HG03103 (cell line): ENCODE measurements around the gene IGF1R.
A peak's percentile ranks its signal among the peaks of the same experiment; 100 is the strongest.

Experiments
- ATAC-seq: cut with Tn5 transposase; IDR thresholded peaks from one replicate; pipeline ENCODE4 v1.9.1; 2021; ENCODE audit warnings: low read depth; ENCODE audit not compliant: unreplicated experiment

Gene IGF1R

DNA sequence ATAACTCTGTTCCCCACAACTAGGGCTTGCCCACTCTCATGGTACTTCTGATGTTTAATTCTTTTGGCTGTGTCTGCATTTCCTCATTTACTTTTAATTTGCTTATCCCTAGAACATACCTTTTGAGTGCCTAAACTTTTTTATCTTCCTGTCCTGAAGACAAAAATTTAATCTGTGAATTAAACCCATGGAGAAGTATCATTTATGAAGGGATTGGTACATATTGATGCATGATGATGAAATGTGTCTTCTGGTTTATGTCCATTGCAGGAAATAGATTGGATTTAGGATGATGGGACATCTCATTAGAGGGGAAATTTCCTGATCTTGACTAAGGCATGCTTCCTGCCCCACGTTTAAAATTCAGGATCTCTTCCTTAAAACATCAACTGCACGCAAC lies 249.8 kb downstream of the IGF1R start:
- ATAC-seq = no peak

DNA sequence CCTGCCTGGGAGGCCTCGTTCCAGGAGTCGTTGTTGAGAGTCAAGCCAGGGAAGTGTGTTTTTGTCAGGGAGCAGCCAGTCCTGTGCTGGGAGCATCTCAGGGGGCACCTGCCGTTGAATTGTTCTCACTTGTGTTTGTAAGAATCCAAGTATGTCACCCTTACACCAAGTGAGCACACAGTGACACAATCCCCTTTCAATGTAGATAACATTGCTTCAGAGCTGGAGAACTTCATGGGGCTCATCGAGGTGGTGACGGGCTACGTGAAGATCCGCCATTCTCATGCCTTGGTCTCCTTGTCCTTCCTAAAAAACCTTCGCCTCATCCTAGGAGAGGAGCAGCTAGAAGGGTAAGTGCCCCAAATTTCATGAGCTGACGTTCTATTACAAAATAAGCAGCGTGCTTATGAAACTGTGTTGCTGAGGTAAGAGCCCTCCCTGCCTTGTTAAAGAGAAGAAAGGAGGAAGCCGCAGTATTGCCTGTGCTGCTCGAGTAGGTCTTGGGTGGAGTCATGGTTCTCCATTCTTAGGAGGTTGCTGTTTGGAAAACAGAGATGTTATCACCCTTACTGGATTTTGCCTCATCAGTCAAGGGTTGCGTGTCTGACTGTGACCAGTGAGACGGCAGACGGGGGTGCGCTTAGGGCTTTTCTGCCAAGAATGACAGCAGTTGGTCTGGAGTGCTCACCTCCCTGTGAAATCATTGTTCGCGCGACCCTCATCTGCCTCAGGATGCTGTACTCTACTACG lies 251.1 kb downstream of the IGF1R start:
- ATAC-seq = no peak

DNA sequence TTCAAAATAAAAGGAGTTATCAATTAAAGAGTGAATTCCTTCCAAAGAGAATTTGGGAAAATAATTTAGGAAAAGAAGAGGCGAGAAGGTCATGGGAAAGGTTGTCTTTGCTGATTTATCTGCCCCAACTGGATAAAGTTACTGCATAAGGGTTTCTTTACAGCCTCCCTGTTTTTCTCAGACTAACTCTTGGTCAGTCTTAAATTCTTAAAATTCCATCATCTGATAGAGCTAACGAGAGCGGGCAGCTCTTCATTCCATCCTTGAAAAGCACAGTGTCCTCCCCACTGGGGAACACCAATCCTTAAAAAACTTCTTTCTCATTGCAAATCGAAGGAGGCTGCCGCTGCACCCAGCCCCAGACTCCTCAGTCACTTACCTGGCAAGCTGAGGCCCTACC lies 252.0 kb downstream of the IGF1R start:
- ATAC-seq = no peak

DNA sequence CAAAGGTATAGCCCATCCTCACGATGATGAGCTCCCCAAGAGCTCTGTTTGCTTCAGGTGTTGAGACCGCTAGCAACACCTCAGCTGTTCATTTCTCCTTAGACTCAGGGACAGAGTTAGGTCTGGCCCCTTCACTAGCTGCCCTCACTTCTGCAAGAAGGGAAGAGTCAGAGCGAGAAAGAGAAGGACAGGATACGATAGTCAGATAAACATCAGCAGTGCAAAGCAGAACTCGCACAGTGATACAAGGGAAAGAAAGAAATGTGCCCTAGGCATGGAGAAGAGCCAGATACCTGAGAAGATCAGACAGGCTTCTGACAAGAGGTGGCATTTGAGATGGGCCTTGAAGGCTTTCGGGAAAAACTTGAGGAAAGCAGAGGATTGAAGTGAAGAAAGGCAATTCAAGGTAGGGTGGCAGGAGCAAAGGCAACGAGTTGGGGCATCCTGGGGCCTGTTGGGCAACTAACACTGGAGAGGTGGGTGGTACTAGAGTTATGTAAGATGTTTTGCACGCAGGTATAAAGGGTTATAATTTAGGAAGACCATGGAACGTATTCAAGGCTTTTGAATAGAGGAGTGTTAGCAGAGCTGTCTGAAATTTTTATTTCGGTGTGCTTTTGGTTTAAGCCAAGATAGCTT lies 253.2 kb downstream of the IGF1R start:
- ATAC-seq = no peak

DNA sequence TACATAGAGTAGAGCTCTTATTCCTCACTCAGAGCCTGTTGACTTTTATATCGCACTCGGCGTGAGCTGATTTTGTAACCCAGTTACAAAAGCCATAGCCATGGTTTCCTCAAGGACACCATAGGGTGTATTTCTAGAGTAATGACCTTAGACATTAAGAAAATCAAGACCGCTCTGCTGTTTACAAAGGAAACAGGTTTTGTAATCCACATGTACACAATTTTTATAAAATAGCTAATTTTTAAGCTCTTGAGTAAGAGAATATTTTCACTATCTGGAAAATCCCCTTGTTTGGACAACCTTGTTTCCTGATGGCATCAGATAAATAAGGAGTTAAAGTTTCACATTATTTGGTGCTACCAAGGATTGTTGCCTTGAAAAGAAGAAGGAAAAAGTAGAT lies 254.6 kb downstream of the IGF1R start:
- ATAC-seq = no peak

DNA sequence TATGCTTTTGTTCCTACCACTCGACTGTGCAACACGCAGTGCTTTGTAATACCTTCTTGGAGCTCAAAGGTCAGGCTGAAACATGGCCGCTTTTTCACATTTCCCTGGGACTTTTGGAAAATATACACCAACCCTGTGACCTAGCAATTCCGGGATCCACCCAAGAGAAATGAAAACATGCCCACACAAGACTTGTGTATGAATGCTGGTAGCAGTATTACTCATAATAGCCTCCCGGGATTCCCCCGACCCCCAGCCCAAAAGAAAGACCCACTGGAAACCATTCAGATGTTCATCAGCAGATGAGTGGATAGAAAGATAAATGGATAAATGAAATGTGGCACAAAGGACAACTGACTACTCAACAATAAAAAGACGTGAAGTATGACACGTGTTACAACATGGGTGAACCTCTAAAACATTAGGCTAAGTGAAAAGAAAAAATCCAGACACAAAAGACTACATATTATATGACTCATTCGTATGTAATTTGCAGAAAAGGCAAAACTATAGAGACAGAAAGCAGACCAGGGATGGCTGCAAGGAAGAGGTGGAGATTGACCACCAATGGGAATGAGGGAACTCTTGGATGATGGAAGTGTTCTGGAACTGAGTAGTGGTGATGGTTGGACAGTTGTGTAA lies 255.2 kb downstream of the IGF1R start:
- no peak for ATAC-seq

DNA sequence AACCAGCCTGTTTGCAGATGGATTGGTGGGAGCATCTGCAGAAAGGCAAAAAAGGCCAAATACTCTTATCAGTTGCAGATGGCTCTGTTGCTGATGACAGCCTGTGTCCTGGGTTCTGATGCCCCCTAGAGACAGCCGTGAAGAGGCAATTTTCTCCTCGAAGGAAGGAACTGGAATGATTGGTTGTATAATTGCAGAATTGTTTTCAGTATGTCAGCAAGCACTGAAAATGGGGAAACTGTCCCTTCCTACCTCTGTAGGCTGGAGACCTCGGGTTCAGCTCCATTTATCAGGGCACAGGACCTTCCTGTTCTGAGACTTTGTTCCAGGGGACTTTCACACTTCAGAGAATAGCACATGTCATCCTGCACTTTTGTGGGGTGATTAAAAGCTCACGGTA lies 256.2 kb downstream of the IGF1R start:
- ATAC-seq = peak; percentile 51

DNA sequence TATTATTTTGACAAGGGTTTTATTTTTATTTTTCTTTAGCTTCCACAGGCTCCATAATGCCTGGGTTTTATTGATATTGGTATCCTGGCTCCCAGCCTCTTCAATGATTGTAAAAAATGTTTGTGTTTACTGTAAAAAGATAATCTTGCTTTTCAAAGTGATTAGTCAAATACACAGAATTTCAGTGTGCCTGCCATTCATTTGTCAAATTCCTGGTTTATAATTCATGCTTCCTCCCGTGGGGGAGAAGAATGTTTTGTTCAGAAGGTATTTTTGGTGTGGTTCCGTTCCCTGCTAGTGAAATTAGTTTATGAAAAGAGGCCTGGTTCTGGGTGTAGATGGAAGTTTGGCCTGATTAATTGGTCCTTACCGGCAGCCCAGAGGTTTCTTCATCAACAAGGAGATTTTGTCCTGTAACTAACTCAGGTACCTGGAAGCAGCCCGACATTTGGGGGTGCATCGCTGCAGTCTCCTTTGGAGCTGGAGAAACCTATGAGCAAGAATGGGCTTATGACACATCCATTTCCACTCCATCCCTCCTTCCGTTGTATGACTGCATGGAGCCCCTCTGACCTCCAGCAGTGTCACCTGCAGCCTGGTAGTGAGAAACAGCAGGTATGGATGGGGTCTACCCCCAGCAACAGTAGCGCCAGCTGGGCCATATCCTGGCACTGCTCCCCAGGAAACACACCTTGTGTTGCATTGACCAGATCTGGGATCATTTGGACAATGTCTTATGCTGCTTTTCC lies 257.8 kb downstream of the IGF1R start:
- no peak for ATAC-seq

DNA sequence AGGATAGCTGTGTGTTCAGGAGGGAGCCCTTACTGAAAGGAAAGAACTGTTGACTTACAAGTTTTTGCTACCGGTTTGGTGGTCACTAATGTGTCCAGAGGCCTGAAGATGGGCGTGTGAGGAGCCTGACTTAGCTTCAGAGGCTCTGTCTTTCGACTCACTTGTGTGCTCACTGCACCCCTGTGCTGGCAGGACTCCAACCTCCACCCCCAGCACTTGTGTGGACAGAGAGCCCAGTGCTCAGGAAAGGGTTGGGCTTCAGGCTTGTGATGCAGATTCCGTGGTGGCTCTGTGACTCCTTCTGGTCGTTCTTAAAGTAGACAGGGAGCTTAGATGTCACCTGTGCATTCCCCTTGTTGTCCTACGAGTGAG lies 258.4 kb downstream of the IGF1R start:
- ATAC-seq = no peak

DNA sequence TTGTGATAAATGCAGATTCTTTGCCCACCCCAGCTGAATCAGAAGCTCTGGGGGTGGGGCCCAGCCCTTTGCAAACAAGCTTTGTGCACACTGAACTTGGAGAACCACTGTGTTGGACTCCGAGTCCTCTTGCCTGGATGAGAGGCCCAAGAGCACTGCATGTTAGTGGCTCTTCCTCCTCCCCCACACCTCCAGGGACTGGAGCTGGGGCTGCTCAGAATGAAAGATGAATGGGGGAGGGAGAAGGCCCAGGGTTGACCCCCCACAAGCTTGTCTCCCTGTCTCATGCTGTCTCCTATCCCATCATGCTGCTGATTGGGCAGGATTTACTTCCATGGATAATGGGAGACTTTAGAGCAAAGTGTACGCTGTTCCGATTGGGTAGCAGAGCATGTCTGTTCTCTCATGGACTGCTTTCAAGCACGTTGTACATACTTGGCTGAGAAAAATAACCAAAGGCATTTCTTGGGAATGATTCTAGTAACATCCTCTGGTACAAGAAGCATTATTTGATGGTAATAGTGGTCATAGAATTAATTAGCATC lies 259.7 kb downstream of the IGF1R start:
- no peak for ATAC-seq

DNA sequence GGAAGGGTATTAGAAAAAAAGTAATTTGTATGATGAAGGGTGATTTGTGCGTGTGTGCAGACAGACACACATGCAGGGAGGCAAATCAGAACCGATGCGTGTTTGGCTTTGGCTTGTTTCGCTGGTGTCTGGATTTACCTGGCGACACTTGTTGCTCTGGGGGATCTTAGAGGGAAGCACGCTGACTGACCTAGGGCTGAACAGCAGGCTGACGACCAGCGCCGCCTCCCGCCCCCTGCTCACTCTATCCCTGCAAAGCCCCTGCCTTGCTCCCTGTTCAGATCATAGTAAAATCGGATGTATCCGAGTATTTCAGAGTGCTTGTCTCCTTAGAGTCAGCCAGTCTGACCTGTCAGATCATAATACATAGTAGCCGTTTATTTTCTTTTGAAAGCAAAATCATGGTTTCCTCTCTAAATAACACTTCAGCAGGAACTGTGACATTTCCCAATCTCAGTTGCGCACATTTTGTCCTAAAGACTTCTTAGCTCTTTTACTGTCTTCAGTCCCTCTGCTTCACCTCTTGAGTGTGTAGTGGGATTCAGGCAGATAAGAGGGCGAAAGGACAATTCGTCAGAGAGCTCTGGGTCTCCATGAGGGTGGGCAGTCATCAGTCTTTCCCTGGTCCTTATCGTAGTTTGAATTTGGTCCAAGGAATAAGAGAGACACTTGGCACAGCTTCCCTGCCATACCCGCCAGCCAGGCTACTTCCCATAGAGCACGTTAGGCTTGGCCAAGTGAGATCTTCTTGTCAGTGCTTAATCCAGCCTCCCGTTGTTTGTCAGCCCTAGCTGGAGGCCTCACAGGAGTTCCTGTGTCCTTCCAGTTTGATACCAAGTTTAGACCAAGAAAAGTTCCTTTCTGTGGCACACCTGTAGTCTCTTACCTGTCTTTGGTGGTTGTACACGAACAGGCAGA lies 261.9 kb downstream of the IGF1R start:
- no peak for ATAC-seq

DNA sequence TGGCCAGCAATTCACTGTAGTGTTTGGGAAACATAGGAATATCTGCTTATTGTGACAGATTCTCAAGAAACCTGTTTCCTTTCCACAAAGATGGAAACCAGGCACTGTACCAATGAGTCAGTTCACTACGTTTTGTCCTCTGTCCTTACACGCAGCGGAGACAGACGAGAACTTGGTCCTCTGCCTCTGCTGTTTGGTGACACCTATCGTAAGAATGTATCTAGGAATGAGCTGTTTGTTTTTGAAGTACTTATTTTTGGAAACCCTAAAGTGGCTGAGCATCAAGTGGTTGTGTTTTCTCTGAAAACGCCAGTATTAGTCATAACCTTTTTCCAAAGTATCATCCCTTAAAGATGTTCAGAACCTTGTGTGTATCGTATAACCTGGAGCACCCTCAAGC lies 266.3 kb downstream of the IGF1R start:
- no peak for ATAC-seq

DNA sequence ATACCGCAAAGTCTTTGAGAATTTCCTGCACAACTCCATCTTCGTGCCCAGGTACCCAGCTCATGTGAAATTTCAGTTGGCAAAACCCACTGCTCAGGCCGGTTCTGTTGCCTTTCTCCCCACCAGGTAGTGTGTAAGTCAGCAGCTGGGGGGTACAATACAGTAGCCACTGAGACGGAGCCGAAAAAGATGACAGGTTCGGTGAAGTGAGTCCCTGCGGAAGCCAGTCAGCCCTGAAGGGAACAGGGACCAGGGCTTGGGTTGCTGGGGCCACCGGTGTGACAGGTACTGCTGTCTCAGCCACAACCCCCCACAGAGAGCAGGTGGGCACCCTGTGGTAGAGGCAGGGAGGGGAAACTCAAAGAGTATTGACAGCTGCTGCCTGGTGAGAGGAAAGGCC lies 268.5 kb downstream of the IGF1R start:
- no peak for ATAC-seq

DNA sequence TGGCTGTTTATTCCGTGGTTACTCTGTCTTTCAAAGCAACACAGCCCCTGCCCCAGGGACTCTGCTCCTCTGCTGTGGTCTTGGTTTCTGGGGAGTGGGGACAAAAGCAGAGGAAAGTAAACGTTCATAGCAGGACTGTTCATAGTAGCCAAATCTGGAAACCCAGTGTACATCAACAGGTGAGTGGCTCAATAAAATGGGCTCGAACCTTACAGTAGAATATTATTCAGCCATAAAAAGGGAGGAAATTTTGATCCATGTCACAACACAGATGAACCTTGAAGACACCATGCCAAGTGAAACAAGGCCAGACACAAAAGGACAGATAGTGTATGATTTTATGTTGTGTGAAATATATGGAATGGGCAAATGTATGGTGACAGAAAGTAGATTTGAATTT lies 269.1 kb downstream of the IGF1R start:
- no peak for ATAC-seq

DNA sequence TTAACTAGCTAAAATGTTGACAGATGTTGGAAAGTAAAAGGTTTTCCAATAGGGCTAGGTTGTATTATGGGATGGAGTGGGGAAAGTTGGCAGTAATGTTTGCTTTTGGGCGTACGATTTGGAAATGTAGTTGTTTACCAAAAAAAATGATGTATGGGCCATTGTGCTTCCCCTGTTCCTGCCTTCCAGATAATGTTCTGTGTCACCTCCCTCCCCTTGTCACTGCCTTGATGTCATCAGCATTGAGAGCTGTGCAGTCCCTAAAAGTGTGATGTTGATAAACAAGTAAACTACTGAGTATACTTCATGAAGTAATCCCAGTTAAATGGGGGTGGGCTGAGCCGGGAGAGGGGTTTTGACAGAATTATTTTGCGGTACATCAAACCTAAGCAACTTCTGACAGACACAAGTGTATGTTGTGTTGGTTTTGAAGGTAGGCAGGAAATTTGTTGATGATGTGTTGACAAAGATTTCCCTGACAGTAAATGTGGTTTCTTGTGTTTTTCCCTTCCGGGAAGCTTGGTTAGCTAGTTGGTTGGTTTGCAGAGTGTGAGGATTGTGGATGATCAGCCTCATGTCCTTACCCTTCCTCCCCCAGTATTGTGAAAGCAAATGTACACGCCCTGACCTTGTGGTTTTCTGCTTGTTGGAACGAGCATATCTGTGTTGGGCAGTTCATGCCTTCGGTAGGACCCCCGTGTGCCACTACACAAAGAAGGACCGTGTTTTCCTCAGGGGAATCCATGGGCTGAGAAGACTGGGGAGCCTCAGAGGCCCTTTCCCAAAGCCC lies 271.9 kb downstream of the IGF1R start:
- no peak for ATAC-seq

DNA sequence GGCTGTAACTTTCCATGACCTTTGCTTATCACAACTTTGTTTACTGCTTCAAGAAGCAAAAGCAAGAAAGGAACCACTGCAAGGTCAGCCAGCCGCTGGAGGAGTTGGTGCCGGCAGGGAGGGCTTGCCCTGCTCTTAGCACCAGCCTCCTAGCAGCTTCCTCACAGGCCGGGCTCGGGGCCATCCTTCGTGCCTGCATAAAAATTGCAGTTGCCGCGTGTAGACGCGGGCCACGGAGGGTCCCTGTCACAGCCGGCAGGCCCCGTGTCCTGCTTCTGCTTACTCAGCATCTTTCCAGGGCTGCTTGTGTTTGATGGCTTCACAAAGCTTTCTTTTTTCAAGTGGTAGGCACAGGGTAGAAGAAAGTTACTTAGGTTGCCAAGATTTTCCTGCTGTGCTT lies 274.8 kb downstream of the IGF1R start:
- no peak for ATAC-seq

DNA sequence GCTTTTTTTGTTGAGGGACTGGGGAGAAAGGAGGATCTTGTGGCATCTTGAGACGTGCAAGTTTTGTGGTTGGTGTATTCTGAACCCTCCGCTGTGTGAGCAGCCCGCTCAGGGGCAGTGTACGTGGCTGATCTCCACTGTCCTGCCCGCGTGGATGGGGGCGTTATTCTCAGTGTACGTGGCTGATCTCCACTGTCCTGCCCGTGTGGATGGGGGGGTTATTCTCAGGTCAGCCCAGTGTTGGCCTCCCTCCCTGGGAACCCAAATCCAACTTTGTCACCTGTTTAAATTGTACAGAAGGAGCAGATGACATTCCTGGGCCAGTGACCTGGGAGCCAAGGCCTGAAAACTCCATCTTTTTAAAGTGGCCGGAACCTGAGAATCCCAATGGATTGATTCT lies 275.2 kb downstream of the IGF1R start:
- no peak for ATAC-seq

DNA sequence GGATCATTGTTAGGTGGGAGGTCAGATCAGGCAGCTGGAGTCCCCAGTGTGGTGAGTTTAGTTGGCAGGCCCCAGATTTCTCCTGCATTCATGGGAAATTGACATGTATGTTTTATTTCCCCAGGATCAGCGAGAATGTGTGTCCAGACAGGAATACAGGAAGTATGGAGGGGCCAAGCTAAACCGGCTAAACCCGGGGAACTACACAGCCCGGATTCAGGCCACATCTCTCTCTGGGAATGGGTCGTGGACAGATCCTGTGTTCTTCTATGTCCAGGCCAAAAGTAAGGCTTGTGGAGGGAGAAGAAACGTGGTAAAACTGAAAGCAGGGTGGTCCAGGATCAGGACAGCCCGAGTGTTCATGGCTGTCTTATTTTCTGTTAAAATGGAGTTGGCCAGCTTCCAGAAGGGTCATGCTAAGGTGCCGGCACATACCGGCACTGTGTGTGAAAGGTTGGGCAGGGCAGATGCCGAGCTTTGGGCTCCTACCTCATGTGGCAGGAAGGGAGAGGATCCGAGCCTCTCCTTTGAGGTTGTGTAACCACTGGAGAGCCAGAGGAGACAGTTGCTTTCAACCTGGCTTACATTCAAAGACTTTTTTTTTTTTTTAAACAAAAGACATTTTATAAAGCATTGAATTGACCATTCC lies 276.2 kb downstream of the IGF1R start:
- ATAC-seq = no peak

DNA sequence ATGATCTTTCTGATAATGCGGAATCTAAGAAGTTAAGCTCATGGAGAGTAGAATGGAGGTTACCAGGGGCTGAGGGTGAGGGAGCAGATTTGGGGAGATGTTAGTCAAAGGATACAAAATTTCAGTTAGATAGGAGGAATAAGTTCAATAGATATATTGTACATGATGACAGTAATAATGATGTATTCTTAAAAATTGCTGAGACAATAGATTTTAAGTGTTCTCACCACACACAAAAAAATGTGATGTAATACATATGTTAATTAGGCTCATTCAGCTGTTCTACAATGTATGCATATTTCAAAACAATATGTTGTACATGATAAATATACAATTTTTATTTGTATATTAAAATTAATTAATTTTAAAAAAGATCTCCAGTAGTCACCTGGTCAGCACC lies 277.9 kb downstream of the IGF1R start:
- ATAC-seq = no peak
